A549 treated with GW870086 at 1 μM for 4 hours (cell line): Measurements from ENCODE around the gene PRMT9. TPM values are rescaled to one million over a fixed set of nuclear protein-coding genes. Genes with fewer than 3 reads are reported as not detected.

Experiments
- total RNA-seq: library from RNA; stranded (reverse); fragments of 200-300 nt; extraction: Qiagen RNA extraction; gene quantifications from 5 replicates; pipeline ENCODE4 v1.2.3, GENCODE V29; 2022; ENCODE audit warnings: low read depth

Gene PRMT9
- 2.4 to 3.3 TPM (median 2.9 TPM) in 5 replicates for total RNA-seq

DNA sequence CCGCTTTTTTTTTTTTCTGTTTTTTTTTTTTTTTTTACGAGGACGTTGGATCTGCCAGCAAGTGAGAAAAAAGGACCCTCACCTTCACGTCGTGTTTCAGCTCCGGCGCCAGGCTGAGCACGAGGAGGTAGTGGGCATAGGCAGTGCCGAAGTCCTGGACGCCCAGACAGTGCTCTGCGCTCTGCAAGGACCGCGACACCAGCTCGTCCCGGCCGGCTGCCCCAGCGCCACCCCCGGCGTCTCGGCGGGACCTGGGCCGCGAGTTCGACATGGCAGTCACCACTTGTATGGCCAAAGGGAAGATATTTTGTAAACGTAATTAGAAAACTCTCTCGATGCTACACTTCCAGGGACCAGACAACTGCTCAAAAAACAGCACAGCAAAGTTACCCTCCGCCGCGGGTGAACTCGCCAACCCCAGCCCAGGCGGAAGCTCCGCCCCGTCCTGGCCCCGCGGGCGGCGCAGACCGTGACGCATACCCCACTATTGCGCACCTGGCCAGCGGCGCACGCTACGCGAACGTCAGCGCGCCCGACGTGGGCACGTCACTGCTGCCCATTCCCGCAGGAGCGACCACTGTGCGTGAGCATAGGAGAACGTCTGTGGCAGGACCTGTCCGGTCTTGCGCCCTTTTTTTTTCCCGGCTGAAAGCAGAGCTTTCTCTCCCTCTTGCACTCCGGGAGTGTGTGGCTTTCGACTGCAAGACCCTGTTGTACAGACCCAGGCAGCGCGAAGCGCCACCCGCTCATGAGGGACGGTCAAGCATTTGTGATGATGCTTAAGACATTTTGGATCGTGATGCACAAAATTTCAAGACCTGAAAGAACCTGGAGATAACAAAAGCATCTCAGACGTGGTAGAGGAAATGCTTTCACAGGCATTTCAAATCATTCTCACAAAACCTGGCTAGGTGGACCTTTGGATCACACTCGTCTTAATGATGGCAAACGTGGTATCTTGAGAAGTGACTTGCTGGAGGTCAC, at the start of gene PRMT9:
Gene PRMT9 (minus strand): TSS at position 447 of the 984 bp plus-strand sequence. CDS start 176 bp downstream, at position 271.

DNA sequence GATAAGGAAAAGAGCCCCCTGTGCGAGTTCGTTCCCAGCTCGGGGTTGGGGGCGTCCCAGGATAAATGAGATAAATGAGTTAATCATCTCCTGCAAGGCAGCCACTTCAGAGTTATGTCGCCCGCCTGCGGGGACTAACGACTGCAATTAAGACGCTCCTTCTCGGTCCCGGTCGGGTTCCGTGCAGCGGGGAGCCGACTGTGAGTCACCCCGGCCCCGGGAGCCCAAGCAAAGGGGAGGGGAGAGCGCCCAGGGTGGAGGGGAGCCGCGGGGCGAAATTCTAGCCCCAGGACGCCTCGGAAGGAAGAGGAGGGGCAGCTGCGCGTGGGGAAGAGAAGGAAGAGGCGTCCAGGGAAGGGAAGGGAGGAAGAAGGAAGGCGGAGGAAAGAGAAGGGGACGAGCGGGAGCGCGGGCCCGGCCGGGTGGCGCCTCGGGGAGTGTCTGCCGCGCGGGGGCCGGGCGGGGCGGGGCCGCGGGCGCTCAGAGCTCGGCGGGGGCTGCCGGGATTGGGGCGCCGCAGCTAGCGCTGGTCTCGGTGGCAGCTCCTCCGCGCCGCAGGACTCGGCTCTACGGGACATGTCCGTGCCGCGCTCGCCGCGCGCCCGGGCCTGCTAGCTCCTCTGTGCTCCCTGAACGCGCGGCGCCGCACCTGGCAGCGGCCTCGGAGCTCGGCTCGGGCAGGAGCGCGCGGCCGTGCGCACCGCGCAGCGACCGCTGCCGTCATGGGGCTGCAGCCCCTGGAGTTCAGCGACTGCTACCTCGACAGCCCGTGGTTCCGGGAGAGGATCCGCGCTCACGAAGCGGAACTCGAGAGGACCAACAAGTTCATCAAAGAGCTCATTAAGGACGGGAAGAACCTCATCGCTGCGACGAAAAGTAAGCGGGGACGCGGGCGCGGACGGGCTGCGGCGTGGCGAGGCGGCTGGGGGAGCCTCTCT, 47.9 kb upstream of the PRMT9 start, which contains the start of gene ARHGAP10:
Gene ARHGAP10 (plus strand): TSS at position 509 of the 938 bp plus-strand sequence. CDS start 214 bp downstream, at position 723.

DNA sequence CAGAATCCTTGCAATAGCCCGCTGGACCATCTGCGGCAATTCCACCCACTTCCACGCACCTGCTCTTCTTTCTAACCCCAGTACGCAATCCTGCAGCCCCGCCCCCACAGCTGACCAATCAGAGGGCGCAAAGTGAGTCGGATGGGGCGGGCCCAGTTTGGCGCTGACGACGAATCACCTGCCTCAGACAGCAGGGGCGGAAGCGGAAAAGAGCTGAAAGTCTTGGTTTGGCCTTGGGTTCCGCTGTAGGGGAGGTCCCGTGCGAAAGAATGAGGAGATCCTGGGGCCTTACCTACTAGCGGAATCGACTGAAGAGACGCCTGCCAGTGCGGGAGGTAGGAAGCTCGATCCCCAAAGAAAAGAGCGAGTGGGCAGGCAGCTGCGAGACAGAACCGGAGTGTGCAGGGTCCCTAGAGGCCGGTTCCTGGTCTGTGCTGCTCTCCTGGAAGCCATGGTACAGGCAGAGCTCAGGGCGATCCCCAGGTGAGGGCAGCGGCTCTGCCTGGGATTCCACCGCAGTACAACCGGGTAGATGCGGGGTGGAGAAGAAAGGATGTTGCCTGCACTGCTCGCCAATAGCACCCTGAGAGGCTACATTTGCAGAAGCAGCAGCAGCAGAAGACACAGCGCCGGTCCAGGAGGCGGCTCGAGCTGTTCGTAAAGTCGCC, 66.7 kb downstream of the PRMT9 start, which contains the start of gene TMEM184C:
Gene TMEM184C (plus strand): TSS at position 225 of the 668 bp plus-strand sequence. CDS start 560 bp downstream, outside the sequence.

Other genes starting within 250 kb of the PRMT9 start
- 0.24 to 0.58 TPM (median 0.30 TPM) in 5 replicates for gene EDNRA, start 203.1 kb downstream of the PRMT9 start, total RNA-seq
- 20.9 to 23.9 TPM (median 22.8 TPM) in 5 replicates for gene TMEM184C, start 66.8 kb downstream of the PRMT9 start, total RNA-seq
- gene ARHGAP10, start 47.9 kb upstream of the PRMT9 start, total RNA-seq, result 14.0 to 15.4 TPM (median 14.8 TPM) in 5 replicates